CD4-positive, alpha-beta T cell treated with Interleukin-15 for 1 hour (primary cell): ENCODE results near the gene PAIP1.
"Not testable (repeated sequence)": the region's sequence is repeated elsewhere in the genome, so short reads cannot be mapped to it uniquely, and the experiment has no call there.

Source experiments
- DNase-seq: peaks from one replicate; pipeline ENCODE4 v3.0.0-alpha.2; 2020

PAIP1 gene

DNA sequence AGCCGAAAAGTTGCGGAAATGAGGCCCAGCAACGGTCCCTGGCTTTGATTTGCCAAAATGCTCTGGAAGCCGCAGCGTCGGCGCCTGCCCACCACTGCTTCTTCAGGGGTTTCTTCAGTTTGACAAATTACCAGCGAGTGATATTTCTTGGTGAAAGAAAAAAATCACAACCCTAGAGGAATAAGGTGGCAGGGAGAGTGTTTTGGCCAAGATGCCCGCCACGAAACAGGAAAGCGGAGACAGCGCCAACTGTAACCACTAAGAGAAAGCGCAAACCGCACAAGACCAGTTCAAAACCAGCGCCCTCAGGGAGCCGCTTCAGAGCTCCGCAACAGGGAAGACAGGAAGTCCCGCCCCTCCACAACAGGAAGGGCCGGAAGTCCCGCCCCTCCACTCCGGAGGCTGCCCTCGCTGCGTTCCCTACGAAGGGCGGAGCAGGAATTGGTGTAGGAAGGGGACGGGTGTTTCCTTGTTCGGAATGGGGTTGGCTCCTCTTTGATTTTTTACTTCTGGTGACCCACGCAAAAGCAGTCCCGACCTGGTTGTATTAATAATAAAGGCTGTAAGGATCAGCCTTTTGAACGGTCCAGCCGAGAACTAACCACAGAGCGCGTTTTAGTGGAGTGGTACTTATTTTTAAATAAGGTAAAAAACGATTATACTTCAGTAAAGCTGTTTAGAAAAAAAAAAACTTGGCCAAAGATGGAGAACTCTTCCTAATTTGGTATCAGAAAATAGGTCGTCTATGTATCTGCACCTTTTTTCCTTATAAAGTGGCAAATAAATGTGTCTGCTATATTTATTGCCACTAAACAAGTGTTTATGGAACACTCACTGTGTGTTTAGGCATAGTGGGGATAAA, 41.8 kb downstream of the PAIP1 start, which contains the start of gene C5orf34:
TSS of gene C5orf34 (minus strand) at position 333 of the 862 bp plus-strand sequence. CDS start 5,809 bp downstream, outside the sequence.
- peak; percentile 93 for DNase-seq

DNA sequence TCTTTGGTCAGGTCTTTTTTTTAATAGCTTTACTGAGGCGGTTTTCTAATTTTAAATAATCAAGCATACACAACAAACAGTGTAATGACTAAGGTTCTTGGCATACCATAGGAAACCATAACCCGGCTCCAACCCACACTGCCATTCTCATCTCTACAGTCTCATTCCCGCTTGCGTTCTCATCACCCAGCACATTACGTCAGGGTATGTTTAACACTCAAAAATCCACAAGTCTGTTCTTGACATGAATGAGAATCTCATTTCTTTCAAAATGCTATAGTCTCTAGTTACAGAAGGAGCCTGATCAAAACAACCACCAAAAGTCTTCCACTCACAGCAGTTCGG, 42.4 kb downstream of the PAIP1 start:
- DNase-seq: peak; percentile 17

DNA sequence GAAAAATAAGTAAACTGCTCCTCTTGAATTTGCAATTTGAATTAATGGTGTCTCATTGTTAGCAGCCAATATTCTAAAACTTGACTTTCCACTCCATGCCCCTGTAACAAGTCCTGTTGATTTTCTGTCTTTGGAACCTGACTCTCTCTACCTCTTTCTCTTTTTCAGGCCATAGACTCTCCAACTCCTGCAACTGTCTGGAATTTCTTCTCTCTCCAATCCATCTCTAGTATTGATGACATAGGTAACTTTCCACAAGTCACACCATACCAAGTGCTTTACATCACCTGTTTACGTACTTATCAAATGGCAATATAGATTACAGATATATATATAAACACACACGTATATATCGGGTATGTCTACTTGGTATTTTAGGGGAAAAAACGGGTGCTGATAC, 42.9 kb downstream of the PAIP1 start:
- no peak for DNase-seq

DNA sequence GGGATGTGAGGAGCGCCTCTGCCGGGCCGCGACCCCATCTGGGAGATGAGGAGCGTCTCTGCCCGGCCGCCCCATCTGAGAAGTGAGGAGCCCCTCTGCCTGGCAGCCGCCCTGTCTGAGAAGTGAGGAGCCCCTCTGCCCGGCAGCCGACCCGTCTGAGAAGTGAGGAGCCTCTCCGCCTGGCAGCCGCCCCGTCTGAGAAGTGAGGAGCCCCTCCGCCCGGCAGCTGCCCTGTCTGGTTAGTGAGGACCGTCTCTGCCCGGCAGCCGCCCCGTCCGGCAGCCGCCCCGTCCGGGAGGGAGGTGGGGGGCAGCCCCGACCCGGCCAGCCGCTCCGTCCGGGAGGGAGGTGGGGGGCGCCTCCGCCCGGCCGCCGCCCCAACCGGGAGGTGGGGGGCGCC, 45.8 kb downstream of the PAIP1 start:
- not testable (repeated sequence) for DNase-seq

DNA sequence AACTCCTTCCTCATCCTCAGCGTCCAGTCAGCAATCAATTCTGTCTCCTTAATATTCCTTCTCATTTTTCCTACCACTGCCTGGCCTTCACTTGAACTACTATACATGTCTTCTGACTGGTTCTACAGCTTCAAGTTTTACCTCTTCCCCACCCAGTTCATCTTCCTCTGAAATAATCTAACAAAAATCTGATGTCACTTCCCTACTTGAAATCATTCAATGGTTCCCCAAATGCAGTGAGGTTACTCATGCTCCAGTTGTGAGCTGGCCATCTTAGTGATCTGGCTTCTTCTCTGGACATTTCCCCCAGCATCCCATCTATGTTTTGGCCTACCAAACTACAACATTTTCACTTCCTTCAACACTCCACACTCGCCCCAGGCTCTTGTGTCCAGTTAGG, 58.3 kb downstream of the PAIP1 start:
- DNase-seq: no peak

DNA sequence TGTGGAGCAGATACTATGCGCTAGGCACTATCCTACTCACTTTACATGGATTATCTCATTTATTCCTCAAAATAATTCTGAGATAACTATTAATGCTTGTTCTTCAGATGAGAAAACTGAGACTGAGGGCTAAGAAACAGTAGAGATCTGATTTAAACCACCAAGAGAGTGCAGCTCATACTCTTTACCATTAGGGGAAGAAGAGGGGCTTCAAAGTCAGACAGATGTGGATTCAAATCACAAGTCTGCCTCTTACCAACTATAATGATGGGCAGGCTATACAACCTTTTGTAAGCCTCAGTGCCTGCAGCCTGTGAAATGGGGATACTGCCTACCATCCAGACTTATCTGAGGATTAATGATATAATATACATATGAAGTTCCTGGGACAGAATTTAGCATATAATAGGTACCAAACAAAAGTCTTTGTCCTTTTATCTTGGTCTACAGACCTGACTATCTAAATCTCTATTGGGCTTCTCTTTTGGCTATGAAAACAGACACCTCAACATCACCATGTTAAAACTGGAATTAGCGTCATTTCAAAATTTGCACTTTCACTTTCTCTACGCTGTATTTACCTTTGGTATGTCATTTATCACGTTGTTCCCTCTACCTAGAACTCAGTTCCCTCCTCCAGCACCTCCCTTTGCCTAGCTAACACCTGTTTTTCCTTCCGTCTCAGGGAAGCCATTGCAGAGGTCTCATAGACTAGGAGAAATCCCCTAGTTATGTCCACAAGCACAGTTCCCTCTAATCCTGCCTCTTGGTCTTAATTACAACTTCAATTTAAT, 59.4 kb downstream of the PAIP1 start:
- no peak for DNase-seq

DNA sequence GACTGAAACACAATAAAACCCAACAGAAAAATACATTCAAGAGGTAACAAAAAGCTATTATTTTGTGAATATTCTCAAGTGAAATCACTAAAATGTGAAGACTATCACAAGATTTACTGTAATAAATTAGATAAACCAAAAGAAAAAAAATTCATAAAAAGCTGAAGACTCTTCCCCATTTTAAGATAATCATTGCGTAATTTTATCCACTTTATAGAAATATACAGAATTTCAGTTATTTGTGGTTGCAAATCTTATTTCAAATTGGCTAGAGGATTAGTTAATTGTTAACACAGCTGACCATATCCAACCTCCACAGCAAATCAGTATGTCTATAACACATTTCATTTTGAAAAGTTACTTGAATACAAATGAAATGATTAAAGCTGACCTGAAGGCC, 65.6 kb downstream of the PAIP1 start:
- no peak for DNase-seq

DNA sequence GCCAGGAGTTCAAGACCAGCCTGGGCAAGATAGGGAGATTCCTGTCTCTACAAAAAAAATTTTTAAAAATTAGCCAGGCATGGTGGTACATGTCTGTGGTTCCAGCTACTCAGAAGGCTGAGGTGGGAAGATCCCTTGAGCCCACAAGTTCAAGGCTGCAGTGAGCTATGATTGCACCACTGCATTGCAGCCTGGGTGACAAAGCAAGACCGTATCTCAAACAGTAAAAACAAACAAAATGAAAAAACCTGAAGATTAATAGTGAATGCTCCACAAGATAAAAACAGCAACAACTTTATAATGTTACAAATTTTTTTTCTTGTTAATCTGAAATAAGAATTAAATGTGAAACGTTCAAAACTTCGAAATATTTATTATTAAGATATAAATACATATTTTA, 70.5 kb downstream of the PAIP1 start:
- DNase-seq: no peak

DNA sequence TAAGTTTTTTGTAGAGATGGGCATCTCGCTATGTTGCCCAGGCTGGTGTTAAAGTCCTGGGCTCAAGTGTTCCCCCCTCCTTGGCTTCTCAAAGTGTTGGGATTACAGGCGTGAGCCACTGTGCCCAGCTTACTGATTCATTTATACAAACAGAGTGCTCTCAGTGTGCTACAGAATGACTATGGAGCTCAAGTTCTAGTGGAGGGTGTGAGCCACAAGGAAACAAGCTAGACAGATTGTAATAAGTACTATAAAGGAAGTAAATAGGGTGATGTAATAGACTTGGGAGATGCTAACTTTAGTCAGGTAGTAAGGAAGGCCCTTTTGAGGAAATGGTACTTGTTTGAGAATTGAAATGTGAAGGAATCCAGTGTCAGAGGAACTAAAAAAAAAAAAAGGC, 71.5 kb downstream of the PAIP1 start:
- no peak for DNase-seq

DNA sequence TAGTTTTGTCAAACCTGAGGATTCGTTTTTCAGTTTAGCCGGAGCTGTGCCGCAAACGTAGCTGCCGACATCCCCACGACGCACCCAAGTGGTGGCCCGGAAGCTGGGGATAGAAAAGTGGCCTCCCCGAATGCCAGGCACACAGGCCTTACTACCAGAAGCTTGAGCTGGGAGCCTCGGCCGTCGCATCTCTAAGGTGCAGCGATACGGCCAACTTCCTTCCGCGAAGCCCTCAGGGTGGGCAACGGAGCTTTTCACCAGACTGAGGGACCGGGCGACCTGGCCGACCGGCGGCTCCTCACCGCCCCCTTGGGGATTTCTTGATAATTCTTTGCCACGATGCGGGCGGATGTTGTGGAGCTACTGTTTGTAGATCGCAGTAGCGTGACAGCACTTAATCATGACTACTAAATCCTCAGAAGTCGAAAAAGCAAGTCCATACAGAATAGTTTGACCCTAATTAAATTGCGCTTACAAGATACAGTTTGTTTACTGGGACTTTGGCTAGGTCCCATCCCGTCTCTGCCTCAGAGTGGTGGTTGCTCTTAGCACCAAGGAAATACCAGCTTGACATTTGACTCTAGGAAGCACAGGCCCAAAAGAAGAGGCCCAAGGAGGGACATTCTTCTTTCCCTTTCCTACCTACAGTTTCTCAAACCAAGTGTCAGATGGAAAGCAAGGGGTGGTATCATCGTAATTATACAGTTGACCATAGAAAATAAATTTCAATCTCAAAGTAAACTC, 72.6 kb downstream of the PAIP1 start:
- peak; percentile 87 for DNase-seq

DNA sequence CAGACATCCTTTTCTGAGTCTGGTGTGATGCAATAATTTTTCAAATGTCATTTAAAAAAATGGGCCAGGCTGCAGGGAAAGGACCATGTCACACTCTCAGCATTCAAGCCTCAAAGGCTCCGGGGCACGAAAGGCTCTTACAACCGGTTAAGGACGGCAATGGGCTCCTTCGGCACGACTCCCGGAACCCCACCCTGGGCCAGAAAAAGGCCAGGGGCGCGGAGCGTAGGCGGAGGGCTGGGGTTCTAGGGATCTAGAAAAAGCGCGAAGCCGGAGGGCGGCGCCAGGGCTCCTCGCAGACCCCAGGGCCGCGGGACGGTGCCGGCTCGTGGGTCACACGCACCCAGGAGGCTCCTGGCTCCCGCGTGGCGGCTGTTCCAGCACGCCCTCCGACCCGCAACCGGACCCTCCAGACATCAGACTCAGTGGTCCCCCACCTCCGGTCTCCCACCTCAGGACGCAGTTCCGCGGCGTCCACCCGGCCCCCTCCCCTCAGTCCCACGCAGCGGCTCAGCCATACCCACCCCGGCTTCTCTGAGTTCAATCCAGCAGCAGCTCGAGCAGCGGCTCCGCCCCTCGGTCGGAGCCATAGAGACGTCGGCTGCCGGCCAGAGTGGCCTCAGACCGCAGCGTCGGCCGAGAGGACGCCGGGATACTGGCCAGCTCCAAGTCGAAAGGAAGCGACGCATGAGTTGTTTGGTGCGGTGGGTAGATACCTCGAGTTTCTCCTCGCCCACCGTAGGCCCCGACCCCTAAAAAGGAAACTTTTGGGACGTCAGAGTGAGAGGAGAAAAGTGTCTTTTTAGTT, 73.4 kb downstream of the PAIP1 start, which contains the start of gene TMEM267:
TSS of gene TMEM267 (minus strand) at position 568 of the 808 bp plus-strand sequence. CDS start 29,896 bp downstream, outside the sequence.
- DNase-seq: peak; percentile 91

DNA sequence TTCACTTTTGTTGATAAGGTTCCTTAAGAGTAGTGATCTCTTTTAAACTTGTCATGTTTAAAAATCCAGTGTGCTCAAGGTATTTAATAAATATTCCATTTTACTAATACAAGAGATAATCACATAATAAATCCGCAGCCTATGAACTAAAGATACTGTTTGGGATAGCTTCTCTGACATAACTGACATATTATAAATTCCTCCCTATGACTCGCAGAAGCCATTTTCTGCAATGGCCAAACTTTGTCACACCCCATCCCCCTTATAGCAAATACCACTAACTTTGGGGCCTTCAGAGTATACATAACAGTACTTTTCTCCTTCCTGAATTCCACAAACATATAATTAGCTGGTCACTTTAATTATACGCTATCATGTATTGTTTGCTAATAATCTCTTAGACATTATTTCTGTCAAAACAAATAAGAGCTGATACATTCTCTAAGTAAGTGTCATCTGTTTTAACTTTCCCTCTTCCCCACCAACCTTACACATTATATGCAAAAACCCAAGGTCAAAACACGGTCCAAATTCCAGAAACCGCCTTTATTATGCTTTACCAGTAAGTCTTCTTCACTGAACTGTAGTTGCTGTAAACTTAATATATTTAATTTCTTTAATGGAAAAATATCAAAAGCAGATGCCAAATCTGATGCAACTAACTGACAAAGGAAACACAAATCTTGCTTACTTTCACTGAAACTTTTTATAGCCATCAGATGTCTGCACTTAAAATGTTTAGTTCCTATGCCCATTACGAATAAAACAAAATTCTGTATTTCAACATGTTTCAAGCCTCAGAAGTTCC, 74.2 kb downstream of the PAIP1 start:
- no peak for DNase-seq
